Measurements from ENCODE around the gene FCGBP.

DNA sequence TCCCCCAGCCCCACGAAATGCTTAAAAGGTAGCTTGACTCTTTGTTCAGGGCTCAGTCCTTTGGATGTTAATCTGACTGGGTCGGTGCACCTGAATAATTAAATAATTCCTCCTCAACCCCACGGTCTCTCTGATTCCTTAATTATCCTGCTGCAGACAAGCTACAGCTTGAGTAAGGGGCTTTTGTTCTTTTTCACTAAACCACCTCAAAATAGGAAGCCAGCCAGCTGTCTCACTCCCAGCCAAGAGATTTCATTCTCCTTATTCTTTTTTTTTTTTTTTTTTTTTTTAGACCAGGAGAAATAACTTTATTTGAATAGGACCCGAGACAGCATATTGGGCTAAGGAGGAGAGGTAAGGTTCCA lies 7.9 kb upstream of the FCGBP start:
- TF ChIP-seq, protein P1, sequence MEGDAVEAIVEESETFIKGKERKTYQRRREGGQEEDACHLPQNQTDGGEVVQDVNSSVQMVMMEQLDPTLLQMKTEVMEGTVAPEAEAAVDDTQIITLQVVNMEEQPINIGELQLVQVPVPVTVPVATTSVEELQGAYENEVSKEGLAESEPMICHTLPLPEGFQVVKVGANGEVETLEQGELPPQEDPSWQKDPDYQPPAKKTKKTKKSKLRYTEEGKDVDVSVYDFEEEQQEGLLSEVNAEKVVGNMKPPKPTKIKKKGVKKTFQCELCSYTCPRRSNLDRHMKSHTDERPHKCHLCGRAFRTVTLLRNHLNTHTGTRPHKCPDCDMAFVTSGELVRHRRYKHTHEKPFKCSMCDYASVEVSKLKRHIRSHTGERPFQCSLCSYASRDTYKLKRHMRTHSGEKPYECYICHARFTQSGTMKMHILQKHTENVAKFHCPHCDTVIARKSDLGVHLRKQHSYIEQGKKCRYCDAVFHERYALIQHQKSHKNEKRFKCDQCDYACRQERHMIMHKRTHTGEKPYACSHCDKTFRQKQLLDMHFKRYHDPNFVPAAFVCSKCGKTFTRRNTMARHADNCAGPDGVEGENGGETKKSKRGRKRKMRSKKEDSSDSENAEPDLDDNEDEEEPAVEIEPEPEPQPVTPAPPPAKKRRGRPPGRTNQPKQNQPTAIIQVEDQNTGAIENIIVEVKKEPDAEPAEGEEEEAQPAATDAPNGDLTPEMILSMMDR (conservative IDR thresholded peaks at IDR 0.05; ENCODE audit: low read depth, low read length) = no peak
- TF ChIP-seq EZH2 (IDR thresholded peaks at IDR 0.05; ENCODE audit: borderline replicate concordance, low read depth, low read length, poor library complexity, severe bottlenecking) = no peak

All from A673 (cell line).